HG03457 (cell line): ENCODE results near the gene LRP1B.
"Not testable (repeated sequence)": the region's sequence is repeated elsewhere in the genome, so short reads cannot be mapped to it uniquely, and the experiment has no call there.

Source experiments
- ATAC-seq: cut with Tn5 transposase; IDR thresholded peaks from one replicate; pipeline ENCODE4 v1.9.1; 2021; ENCODE audit warnings: moderate number of reproducible peaks; ENCODE audit not compliant: unreplicated experiment

Gene LRP1B

GRCh38 chr2:140600116-140600515 lies 1530.7 kb downstream of the LRP1B start:
- ATAC-seq = no peak

GRCh38 chr2:140597836-140598235 lies 1533.0 kb downstream of the LRP1B start:
- ATAC-seq = no peak

GRCh38 chr2:140597205-140597604 lies 1533.6 kb downstream of the LRP1B start:
- ATAC-seq = no peak

- peak; percentile 88 for ATAC-seq
Observed at GRCh38 chr2:140596447-140596846, 1534.4 kb downstream of the LRP1B start.

- ATAC-seq = no peak
Observed at GRCh38 chr2:140595107-140595506, 1535.7 kb downstream of the LRP1B start.

- ATAC-seq = no peak
Observed at GRCh38 chr2:140593132-140593531, 1537.7 kb downstream of the LRP1B start.

- ATAC-seq = no peak
Observed at GRCh38 chr2:140589696-140590095, 1541.1 kb downstream of the LRP1B start.

GRCh38 chr2:140589273-140589672 lies 1541.5 kb downstream of the LRP1B start:
- ATAC-seq = no peak

GRCh38 chr2:140586379-140586778 lies 1544.4 kb downstream of the LRP1B start:
- peak; percentile 98 for ATAC-seq

- ATAC-seq = no peak
Observed at GRCh38 chr2:140585016-140585415, 1545.8 kb downstream of the LRP1B start.

GRCh38 chr2:140584471-140584870 lies 1546.3 kb downstream of the LRP1B start:
- no peak for ATAC-seq

- ATAC-seq = no peak
Observed at GRCh38 chr2:140580532-140581151, 1550.2 kb downstream of the LRP1B start.

GRCh38 chr2:140577453-140577852 lies 1553.4 kb downstream of the LRP1B start:
- ATAC-seq = no peak

GRCh38 chr2:140567734-140568133 lies 1563.1 kb downstream of the LRP1B start:
- no peak for ATAC-seq

- ATAC-seq = no peak
Observed at GRCh38 chr2:140565756-140566155, 1565.1 kb downstream of the LRP1B start.

GRCh38 chr2:140555701-140556100 lies 1575.1 kb downstream of the LRP1B start:
- no peak for ATAC-seq

GRCh38 chr2:140552634-140553033 lies 1578.2 kb downstream of the LRP1B start:
- ATAC-seq = no peak

- ATAC-seq = no peak
Observed at GRCh38 chr2:140551287-140551686, 1579.5 kb downstream of the LRP1B start.

GRCh38 chr2:140550821-140551220 lies 1580.0 kb downstream of the LRP1B start:
- ATAC-seq = no peak

GRCh38 chr2:140544769-140545168 lies 1586.0 kb downstream of the LRP1B start:
- not testable (repeated sequence) for ATAC-seq

- ATAC-seq = no peak
Observed at GRCh38 chr2:140542627-140543026, 1588.2 kb downstream of the LRP1B start.

- ATAC-seq = no peak
Observed at GRCh38 chr2:140539242-140539875, 1591.5 kb downstream of the LRP1B start.

GRCh38 chr2:140529706-140530105 lies 1601.1 kb downstream of the LRP1B start:
- no peak for ATAC-seq
